GM12878 (cell line): ENCODE data around the gene METTL16. TPM values are rescaled to one million over a fixed set of nuclear protein-coding genes. Genes with fewer than 3 reads are reported as not detected.

ENCODE experiments used
- BACH1 ChIP-seq: fragments of 450-650 bp; IDR thresholded peaks from 2 replicates; pipeline ENCODE4 v1.6.1; 2017; ENCODE audit warnings: mild to moderate bottlenecking, borderline replicate concordance
- CBX3 ChIP-seq: fragments of 200-600 bp; sonication (generic); IDR thresholded peaks from 2 replicates; pipeline ENCODE4 v1.6.1; 2016; ENCODE audit warnings: low read depth, borderline replicate concordance
- CEBPB ChIP-seq, 2 experiments: fragments of 150-350 bp in 1 of 2; IDR thresholded peaks; 2 replicates each; pipeline ENCODE4 v1.6.1; 2012 to 2014; ENCODE audit warnings: low read depth in 2 of 2, low read length in 2 of 2, borderline replicate concordance in 1 of 2, inconsistent platforms in 1 of 2
- ESRRA ChIP-seq: IDR thresholded peaks from 2 replicates; pipeline ENCODE4 v1.6.1; 2012; ENCODE audit warnings: mild to moderate bottlenecking, low read length, improper control_type of control experiment
- FOXK2 ChIP-seq: fragments of 450-650 bp; IDR thresholded peaks from 2 replicates; pipeline ENCODE4 v1.6.1; 2017; ENCODE audit warnings: mild to moderate bottlenecking, moderate library complexity
- HCFC1 ChIP-seq: fragments of 150-350 bp; IDR thresholded peaks from 2 replicates; pipeline ENCODE4 v1.6.1; 2014; ENCODE audit warnings: low read length
- KLF5 ChIP-seq: fragments of 450-650 bp; IDR thresholded peaks from 2 replicates; pipeline ENCODE4 v1.6.1; 2014; ENCODE audit warnings: mild to moderate bottlenecking; ENCODE audit not compliant: partially characterized antibody
- MEF2A ChIP-seq: IDR thresholded peaks from 2 replicates; pipeline ENCODE4 v1.6.1; 2011; ENCODE audit warnings: low read depth, mild to moderate bottlenecking, low read length, moderate library complexity; ENCODE audit not compliant: insufficient read depth
- NFXL1 ChIP-seq: fragments of 450-650 bp; IDR thresholded peaks from 2 replicates; pipeline ENCODE4 v1.6.1; 2017; ENCODE audit warnings: antibody characterized with exemption, mild to moderate bottlenecking, borderline replicate concordance
- NFYA ChIP-seq: IDR thresholded peaks from 2 replicates; pipeline ENCODE4 v1.6.1; 2011; ENCODE audit warnings: low read depth, mild to moderate bottlenecking, low read length, improper control_type of control experiment, borderline replicate concordance
- NR2C2 ChIP-seq: IDR thresholded peaks from 2 replicates; pipeline ENCODE4 v1.6.1; 2011; ENCODE audit warnings: borderline replicate concordance, low read depth; ENCODE audit not compliant: control insufficient read depth, insufficient read length
- PML ChIP-seq: IDR thresholded peaks from 2 replicates; pipeline ENCODE4 v1.6.1; 2012; ENCODE audit warnings: low read length, inconsistent platforms
- RAD21 ChIP-seq: IDR thresholded peaks from 2 replicates; pipeline ENCODE4 v1.6.1; 2011; ENCODE audit warnings: mild to moderate bottlenecking, low read depth, low read length, moderate library complexity; ENCODE audit not compliant: insufficient read depth
- SIX5 ChIP-seq: IDR thresholded peaks from 2 replicates; pipeline ENCODE4 v1.6.1; 2011; ENCODE audit warnings: mild to moderate bottlenecking, low read depth, low read length, moderate library complexity; ENCODE audit not compliant: severe bottlenecking
- SMC3 ChIP-seq: IDR thresholded peaks from 2 replicates; pipeline ENCODE4 v1.6.1; 2011; ENCODE audit warnings: low read length, improper control_type of control experiment, borderline replicate concordance
- SREBF1 ChIP-seq: IDR thresholded peaks from 2 replicates; pipeline ENCODE4 v1.6.1; 2012; ENCODE audit warnings: mild to moderate bottlenecking, low read length
- ZBED1 ChIP-seq: IDR thresholded peaks from 2 replicates; pipeline ENCODE4 v1.6.1; 2016; ENCODE audit warnings: borderline replicate concordance
- ZBTB33 ChIP-seq: fragments of 450-650 bp; IDR thresholded peaks from 2 replicates; pipeline ENCODE4 v1.6.1; 2017; ENCODE audit warnings: mild to moderate bottlenecking
- ZNF217 ChIP-seq: fragments of 450-650 bp; IDR thresholded peaks from 2 replicates; pipeline ENCODE4 v1.6.1; 2017; ENCODE audit warnings: antibody characterized with exemption, mild to moderate bottlenecking
- ZNF622 ChIP-seq: fragments of 450-650 bp; IDR thresholded peaks from 2 replicates; pipeline ENCODE4 v1.6.1; 2017; ENCODE audit warnings: mild to moderate bottlenecking, inconsistent platforms
- polyA plus RNA-seq, 11 experiments: library from polyadenylated mRNA; depleted of rRNA in 4 of 11; unstranded in 6 of 11; stranded (reverse) in 5 of 11; fragments of >200 nt; fragmentation: Nextera tagmentation in 4 of 11; fragmentation: Illumina TruSeq in 1 of 11; extraction: Ambion mirVana in 4 of 11; extraction: Trizol in 1 of 11; gene quantifications; 1 replicate in 1 of 11; 2 replicates in 10 of 11; pipeline versions ENCODE4 v1.2.1 to v1.2.3, GENCODE V29; 2011 to 2016; ENCODE audit warnings: inconsistent platforms in 2 of 11, missing spikeins in 2 of 11, low read depth in 1 of 11
- total RNA-seq, 4 experiments: library from RNA; depleted of rRNA in 3 of 4; stranded (reverse); fragments of >200 nt in 3 of 4; fragmentation: Illumina TruSeq in 1 of 4; extraction: Trizol in 1 of 4; gene quantifications; 2 replicates each; pipeline versions ENCODE4 v1.2.1 to v1.2.3, GENCODE V29; 2013 to 2021
- TF ChIP-seq, protein P1 (sequence below): fragments of 450-650 bp; IDR thresholded peaks from 2 replicates; pipeline ENCODE4 v1.6.1; 2016; ENCODE audit warnings: mild to moderate bottlenecking
- TF ChIP-seq, protein P2 (sequence below): IDR thresholded peaks from 2 replicates; pipeline ENCODE4 v1.6.1; 2012; ENCODE audit warnings: improper control_type of control experiment, low read depth, low read length; ENCODE audit not compliant: insufficient replicate concordance

METTL16 gene
- total and polyA plus RNA-seq, 10 of the 15 experiments (the other 5 are each of a cell fraction or from before 2014, with no cell fraction given) = 15.6 to 34.3 (median 23.7) TPM

- TF ChIP-seq, protein P1, sequence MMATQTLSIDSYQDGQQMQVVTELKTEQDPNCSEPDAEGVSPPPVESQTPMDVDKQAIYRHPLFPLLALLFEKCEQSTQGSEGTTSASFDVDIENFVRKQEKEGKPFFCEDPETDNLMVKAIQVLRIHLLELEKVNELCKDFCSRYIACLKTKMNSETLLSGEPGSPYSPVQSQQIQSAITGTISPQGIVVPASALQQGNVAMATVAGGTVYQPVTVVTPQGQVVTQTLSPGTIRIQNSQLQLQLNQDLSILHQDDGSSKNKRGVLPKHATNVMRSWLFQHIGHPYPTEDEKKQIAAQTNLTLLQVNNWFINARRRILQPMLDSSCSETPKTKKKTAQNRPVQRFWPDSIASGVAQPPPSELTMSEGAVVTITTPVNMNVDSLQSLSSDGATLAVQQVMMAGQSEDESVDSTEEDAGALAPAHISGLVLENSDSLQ = no peak
- TF ChIP-seq BACH1 (peak; percentile 81; the same call in 1 of the 2 replicates), RAD21 (no peak), SREBF1 (no peak), FOXK2 (no peak), NFXL1 (peak; percentile 22; the same call in 1 of the 2 replicates), ESRRA (no peak), ZNF217 (no peak), CEBPB (IDR thresholded peaks at IDR 0.05; ENCODE audit: borderline replicate concordance in 1 of 2, low read depth in 2 of 2, low read length in 2 of 2) (peak in 1 of 2 experiments; percentile 36; a peak in 1 of 4 replicates), KLF5 (no peak), NR2C2 (no peak), SMC3 (no peak), ZBTB33 (no peak), CBX3 (no peak), ZBED1 (no peak), MEF2A (no peak), NFYA (no peak), PML (no peak), SIX5 (no peak), HCFC1 (no peak), ZNF622 (no peak)
- TF ChIP-seq, protein P2, sequence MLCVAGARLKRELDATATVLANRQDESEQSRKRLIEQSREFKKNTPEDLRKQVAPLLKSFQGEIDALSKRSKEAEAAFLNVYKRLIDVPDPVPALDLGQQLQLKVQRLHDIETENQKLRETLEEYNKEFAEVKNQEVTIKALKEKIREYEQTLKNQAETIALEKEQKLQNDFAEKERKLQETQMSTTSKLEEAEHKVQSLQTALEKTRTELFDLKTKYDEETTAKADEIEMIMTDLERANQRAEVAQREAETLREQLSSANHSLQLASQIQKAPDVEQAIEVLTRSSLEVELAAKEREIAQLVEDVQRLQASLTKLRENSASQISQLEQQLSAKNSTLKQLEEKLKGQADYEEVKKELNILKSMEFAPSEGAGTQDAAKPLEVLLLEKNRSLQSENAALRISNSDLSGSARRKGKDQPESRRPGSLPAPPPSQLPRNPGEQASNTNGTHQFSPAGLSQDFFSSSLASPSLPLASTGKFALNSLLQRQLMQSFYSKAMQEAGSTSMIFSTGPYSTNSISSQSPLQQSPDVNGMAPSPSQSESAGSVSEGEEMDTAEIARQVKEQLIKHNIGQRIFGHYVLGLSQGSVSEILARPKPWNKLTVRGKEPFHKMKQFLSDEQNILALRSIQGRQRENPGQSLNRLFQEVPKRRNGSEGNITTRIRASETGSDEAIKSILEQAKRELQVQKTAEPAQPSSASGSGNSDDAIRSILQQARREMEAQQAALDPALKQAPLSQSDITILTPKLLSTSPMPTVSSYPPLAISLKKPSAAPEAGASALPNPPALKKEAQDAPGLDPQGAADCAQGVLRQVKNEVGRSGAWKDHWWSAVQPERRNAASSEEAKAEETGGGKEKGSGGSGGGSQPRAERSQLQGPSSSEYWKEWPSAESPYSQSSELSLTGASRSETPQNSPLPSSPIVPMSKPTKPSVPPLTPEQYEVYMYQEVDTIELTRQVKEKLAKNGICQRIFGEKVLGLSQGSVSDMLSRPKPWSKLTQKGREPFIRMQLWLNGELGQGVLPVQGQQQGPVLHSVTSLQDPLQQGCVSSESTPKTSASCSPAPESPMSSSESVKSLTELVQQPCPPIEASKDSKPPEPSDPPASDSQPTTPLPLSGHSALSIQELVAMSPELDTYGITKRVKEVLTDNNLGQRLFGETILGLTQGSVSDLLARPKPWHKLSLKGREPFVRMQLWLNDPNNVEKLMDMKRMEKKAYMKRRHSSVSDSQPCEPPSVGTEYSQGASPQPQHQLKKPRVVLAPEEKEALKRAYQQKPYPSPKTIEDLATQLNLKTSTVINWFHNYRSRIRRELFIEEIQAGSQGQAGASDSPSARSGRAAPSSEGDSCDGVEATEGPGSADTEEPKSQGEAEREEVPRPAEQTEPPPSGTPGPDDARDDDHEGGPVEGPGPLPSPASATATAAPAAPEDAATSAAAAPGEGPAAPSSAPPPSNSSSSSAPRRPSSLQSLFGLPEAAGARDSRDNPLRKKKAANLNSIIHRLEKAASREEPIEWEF = no peak
- TF ChIP-seq, all 136 proteins: peak for 35
These were observed 119.2 kb downstream of the METTL16 start (continued) for GRCh38 chr17:2392252-2393173.
